HG03159 (cell line): Measurements from ENCODE around the gene PRX.
"Not testable (repeated sequence)": the region's sequence is repeated elsewhere in the genome, so short reads cannot be mapped to it uniquely, and the experiment has no call there.

Experiments
- ATAC-seq: cut with Tn5 transposase; IDR thresholded peaks from one replicate; pipeline ENCODE4 v1.9.1; 2021; ENCODE audit warnings: mild to moderate bottlenecking, moderate library complexity; ENCODE audit not compliant: unreplicated experiment

Gene PRX

GRCh38 chr19:40418040-40418439, 4.9 kb upstream of the PRX start:
- ATAC-seq: no peak

DNA sequence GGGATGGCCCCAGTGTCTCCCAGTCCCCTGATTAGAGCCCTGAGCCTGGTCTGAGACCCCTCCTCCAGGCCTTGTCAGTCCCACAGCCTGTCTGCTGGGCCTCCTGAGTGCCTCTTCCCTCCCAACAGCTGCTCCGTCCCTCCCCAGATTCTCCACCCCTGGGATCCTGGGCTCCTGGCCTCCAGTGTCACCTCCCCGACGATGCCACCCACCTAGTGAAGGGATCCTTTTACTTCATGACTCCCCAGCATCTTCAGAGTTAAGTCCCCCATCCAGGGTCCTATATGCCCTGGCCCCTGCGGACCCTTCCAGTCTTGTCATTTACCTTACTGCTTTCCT, 4.4 kb upstream of the PRX start:
- ATAC-seq: no peak

DNA sequence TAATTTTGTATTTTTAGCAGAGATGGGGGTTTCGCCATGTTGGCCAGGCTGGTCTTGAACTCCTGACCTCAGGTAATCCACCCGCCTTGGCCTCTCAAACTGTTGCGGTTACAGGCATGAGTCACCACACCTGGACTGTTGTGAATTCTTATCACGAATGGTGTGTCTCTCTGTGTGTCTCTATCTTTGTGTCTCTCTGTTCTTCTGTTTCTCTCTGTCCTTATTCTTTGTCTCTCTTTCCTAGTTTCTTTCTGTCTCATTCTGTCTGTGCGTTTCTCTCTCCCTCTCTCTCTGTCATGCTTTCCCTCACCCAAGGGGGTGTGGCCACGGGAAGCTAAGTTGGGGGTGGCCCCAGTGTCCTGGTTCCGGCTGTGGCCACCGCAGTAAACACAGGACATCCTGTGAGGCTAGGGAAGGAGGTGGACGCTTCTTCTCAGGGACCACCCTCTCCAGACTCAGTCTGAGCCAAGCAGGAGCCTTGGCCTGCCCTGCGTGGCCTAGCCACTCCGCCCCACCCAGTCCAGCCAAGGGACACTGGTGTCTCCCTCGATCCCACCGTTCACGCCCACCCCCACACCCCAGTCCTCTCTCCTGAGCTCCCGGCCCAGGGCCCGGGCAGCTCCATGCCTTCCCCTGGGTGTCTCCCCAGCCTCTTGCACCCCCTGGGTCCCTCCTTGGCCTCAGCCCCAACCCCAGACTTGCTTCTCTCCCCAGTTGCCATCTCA, 3.9 kb upstream of the PRX start:
- ATAC-seq: no peak

DNA sequence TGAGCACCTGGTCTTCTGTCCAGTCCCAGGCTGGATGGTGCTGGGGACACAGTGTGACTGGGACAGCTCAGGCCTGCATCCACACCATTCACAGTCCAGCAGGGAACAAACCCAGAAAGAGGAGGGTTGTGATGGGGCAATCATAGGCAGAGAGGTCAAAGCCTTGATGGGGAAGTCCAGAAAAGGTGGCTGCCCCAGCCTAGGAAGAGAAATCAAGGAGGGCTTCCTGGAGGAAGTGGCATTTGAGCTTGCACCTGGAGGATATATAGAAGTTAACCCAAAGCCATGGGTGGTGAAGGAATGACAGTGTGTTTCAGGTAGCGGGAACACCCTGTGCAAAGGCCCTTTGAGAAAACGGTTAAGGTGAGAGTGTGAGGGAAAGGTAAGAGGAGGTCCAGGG, 2.6 kb upstream of the PRX start:
- ATAC-seq: no peak

DNA sequence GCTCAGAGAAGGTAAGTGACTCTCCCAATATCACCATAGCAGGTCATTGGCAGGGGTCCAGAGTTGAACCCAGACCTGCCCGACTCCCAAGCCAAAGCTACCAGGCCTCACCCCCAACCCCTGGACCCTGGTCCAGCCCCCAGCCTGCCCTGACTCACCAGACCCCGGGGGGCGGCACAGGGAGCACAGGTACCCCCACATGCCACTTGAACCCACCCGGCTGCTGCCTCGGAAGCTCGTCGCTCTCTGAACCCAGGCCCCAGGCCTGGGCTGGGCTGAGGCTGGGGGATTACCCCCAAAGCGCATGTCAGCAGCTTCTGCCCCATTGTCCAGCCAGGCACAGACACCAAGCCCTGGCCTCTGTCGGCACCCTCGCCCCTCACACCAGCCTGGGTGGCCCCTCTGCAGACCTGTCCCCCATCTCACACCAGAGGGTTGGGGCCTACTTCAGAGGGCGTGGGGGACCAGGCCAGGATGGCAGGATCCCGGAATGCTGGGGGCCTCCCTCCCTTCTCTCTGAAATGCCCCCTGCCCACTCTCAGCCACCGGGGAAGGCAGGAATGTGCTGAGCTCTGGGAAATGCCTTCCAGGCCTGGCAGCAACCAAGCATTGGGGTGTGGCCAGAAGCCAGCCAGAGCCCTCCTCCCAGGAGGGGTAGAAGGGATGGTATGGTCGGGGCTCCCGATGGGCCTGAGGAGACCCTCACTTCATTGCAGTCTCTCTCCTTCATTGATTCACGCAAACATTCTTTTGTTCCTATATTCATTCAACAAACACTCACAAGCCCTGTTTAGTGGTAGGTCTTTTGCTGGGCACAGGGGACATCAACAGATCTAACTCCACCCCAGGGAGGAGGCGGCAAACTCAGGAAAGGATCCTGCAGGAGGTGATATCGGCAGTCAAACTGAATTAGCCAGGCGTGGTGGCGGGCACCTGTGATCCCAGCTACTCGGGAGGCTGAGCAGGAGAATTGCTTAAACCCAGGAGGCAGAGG, 1.7 kb upstream of the PRX start:
- ATAC-seq: no peak

DNA sequence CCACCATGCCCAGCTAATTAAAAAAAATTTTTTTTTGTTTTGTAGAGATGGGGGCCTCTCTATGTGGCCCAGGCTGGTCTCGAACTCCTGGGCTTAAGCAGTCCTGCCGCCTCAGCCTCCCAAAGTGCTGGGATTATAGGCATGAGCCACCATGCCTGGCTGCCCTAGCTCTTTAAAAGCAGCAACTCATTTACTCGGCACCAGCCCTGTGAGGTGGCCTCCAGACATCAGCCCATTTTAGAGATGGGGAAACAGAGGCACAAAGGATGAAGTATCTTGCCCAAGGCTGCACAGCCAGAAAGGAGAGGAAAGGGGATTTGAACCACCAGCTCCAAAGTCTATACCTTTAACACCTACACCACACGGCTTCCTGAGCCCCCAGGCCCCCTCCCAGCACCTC, 312 bp downstream of the PRX start:
- no peak for ATAC-seq

DNA sequence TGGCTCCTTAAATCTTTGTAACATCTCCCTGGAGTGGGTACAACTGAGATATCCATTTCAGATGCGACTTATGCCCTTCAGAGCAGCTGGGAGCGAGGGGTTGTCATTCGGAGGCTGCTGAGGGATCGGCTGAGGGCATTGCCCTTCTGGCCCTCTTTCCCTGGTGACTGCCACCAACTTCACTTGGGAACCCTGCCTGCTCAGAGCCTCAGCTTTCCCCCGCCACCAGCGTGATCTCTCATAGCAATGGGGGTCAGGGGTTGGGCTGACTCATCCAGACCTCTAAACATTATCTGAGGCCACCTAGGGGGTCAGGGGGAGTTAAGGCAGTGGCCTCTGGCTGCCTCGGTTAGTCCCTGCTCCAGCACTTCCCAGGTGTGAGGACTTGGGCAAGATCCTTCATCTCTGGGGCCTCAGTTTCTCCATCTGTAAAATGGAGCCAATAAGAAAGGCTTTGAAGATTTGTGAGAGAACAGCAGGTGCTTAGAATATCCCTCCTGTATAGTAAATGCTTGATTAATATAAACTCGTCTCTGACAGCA, 1.1 kb downstream of the PRX start:
- no peak for ATAC-seq

- no peak for ATAC-seq
Observed at GRCh38 chr19:40411125-40411842, 1.9 kb downstream of the PRX start.

DNA sequence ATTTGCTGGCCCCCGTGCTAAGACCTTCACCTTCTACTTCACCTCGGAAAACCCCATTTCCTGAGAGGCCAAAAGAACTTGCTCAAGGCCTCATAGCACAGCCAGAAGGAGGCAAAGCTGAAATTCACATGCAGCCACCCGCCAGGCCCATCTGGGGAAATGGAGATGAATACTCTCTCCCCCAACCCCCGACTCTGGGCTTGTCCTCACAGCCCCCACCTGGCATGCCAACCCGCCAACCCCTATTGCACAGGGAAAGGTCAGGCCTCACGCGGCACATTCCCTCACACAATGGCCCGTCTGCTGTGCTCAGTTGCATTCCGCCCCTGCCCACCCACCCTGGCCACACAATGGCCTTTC, 3.2 kb downstream of the PRX start:
- ATAC-seq: no peak

- not testable (repeated sequence) for ATAC-seq
Observed at GRCh38 chr19:40408598-40408925, 4.6 kb downstream of the PRX start.

GRCh38 chr19:40407714-40408597, 5.2 kb downstream of the PRX start:
- no peak for ATAC-seq

GRCh38 chr19:40403262-40403984, 9.8 kb downstream of the PRX start:
- ATAC-seq: peak; percentile 69

DNA sequence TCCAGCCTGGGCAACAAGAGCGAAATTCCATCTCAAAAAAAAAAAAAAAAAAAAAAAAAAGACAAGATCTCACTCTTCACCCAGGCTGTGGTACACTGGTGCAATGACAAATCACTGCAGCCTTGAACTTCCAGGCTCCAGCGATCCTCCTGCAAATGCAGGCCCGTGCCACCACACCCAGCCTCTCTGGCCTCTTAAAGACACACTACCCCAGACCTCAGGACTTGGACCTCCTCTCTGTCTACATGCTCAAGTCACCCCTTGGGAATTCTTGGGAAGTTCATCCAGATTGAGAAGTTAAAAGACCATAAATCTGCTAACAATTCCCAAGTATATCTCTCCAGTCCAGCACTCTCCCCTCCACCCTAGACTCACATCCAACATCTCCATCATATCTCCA, 12.6 kb downstream of the PRX start:
- ATAC-seq: no peak

- ATAC-seq: no peak
Observed at GRCh38 chr19:40398417-40399131, 14.6 kb downstream of the PRX start.

- no peak for ATAC-seq
Observed at GRCh38 chr19:40397568-40397906, 15.6 kb downstream of the PRX start.

- no peak for ATAC-seq
Observed at GRCh38 chr19:40396886-40397567, 16.2 kb downstream of the PRX start.

GRCh38 chr19:40395956-40396355, 17.2 kb downstream of the PRX start:
- ATAC-seq: no peak

- ATAC-seq: no peak
Observed at GRCh38 chr19:40394816-40395210, 18.4 kb downstream of the PRX start.
